ENCODE results near the gene TRIM17.

DNA sequence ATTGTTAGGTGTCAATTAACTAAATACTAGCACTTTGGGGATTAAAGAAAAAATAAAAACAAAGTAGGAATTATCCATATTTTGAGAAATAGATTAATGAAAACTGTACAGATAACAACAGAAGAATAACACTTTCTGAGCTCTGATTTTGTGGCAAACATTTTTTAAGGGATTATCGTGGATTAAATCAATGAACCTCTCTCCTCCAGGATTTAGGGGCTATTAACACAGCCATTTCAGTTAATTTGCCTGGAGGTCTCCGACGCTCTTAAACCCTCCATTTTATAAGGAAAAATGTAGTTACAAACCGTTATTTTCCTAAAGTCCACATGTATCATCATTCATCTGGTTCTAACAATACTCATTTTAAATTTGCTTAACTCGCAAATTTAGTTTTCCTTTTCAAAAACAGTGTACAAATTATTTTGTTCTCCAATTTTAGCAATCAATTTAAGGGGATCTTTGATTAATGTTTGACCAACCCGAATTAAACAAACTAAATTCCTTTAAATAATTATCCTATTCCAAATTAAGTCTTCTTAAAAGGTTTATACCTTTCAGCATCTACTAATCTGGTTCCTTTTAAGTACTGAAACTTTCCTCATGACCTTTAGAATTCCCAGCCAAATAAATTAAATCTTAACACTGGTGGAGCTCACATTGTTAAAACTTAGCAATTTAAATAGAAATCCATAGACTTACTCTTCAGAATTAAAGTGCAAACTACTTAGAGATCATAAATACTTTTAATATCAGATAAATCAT lies 39.8 kb upstream of the TRIM17 start:
- TF ChIP-seq POLR2A (IDR thresholded peaks at IDR 0.05; ENCODE audit: low read length) (no peak), GATA1 (IDR thresholded peaks at IDR 0.05; ENCODE audit: low read depth, low read length) (no peak)
